ENCODE data around the gene PAIP2B. TPM values are rescaled to one million over a fixed set of nuclear protein-coding genes. Genes with fewer than 3 reads are reported as not detected.
"Not testable (repeated sequence)": the region's sequence is repeated elsewhere in the genome, so short reads cannot be mapped to it uniquely, and the experiment has no call there.

Gene PAIP2B
- total and polyA plus RNA-seq, 2 of the 13 experiments (the other 11 are each of a cell fraction or from before 2014, with no cell fraction given), result 0.16 to 0.29 TPM

GRCh38 chr2:71235930-71236587, 9.2 kb upstream of the PAIP2B start:
- Histone ChIP-seq H3K79me2 (ENCODE audit: insufficient read depth, low read length) (no peaks in the 10 kb centered on the region), H4K20me1 (ENCODE audit: insufficient read depth, low read length) (no peaks in the 10 kb centered on the region), H3K9me3 (ENCODE audit: low read length) (no peaks in the 10 kb centered on the region), H3K4me1 (ENCODE audit: insufficient read depth, low read length) (no peaks in the 10 kb centered on the region), H3K4me3 (replicated peaks in 1 of 3; ENCODE audit: insufficient read depth in 1 of 3, low read depth in 2 of 3, low read length in 3 of 3) (no peak overlapping the region), H3K27ac (ENCODE audit: extremely low read length, insufficient read depth, low read length) (no peak overlapping the region), H3K27me3 (ENCODE audit: control insufficient read depth in 1 of 2, insufficient read depth in 2 of 2, low read length in 2 of 2) (peaks cover 2 to 27% of the 10 kb centered on the region in 2 experiments; a peak in 3 of 5 replicates), H3K36me3 (replicated peaks in 1 of 2; ENCODE audit: control insufficient read depth in 1 of 2, insufficient read depth in 2 of 2, low read length in 2 of 2) (no peaks in the 10 kb centered on the region), H3K9ac (ENCODE audit: insufficient read depth, low read depth, low read length) (no peak overlapping the region), H2AFZ (ENCODE audit: low read length) (no peak overlapping the region), H3K4me2 (ENCODE audit: low read depth, low read length) (no peak overlapping the region)
- POLR2A ChIA-PET, result no interaction called here
- FAIRE-seq, result peak; percentile 8
- in situ Hi-C loops (cut with HindIII; ENCODE audit: extremely low pct_ligation_motif_present, low pct_unique_long_range_greater_than_20kb) (no loop called here), intact Hi-C loops (cut with micrococcal nuclease; ENCODE audit: unreplicated experiment) (no loop called here)
- no peak for ATAC-seq
- 7% methylated on average over 7 of the region's 7 CpGs for WGBS (ENCODE audit: low lambda C conversion rate)
- no peak for DNase-seq (ENCODE audit: low spot score)
- no TSS peak for BruUV-seq (replicated peaks)
- CTCF ChIA-PET (ENCODE audit: low intra/inter-chr PET ratio, low total read pairs), result no interaction called here
- TF ChIP-seq CREB1 (IDR thresholded peaks at IDR 0.05) (peak; percentile 72), CREB1 (CRISPR knock-in tag; IDR thresholded peaks at IDR 0.05) (no peak), HNRNPLL (IDR thresholded peaks at IDR 0.05; ENCODE audit: low read depth, low read length, poor library complexity, severe bottlenecking) (no peak)

- H3K4me3 ChIP-seq (replicated peaks in 1 of 3; ENCODE audit: insufficient read depth in 1 of 3, low read depth in 2 of 3, low read length in 3 of 3); DNase-seq (ENCODE audit: low spot score); H3K4me1 ChIP-seq (ENCODE audit: insufficient read depth, low read length); ATAC-seq; BruUV-seq (replicated peaks); H3K4me2 ChIP-seq (ENCODE audit: low read depth, low read length); H3K27ac ChIP-seq (ENCODE audit: extremely low read length, insufficient read depth, low read length); H3K9me3 ChIP-seq (ENCODE audit: low read length); H4K20me1 ChIP-seq (ENCODE audit: insufficient read depth, low read length); CTCF ChIA-PET (ENCODE audit: low intra/inter-chr PET ratio, low total read pairs); H3K9ac ChIP-seq (ENCODE audit: insufficient read depth, low read depth, low read length); H2AFZ ChIP-seq (ENCODE audit: low read length); H3K79me2 ChIP-seq (ENCODE audit: insufficient read depth, low read length); in situ Hi-C loops (cut with HindIII; ENCODE audit: extremely low pct_ligation_motif_present, low pct_unique_long_range_greater_than_20kb); H3K36me3 ChIP-seq (replicated peaks in 1 of 2; ENCODE audit: control insufficient read depth in 1 of 2, insufficient read depth in 2 of 2, low read length in 2 of 2); POLR2A ChIA-PET; FAIRE-seq: not testable (repeated sequence)
- peaks cover 0 to 22% of the 10 kb centered on the region in 2 experiments; a peak in 3 of 5 replicates for H3K27me3 ChIP-seq (ENCODE audit: control insufficient read depth in 1 of 2, insufficient read depth in 2 of 2, low read length in 2 of 2)
- 38% methylated on average over 7 of the region's 7 CpGs for WGBS (ENCODE audit: low lambda C conversion rate)
- intact Hi-C loops (cut with micrococcal nuclease; ENCODE audit: unreplicated experiment), result loop anchor here (5.0 kb wide), 1 partner anchor 44 kb away; no protein-coding TSS in a partner anchor
Observed at GRCh38 chr2:71233072-71233471, 6.2 kb upstream of the PAIP2B start.
